ENCODE data around the gene RNF114. TPM values are rescaled to one million over a fixed set of nuclear protein-coding genes. Genes with fewer than 3 reads are reported as not detected.

The RNF114 gene
- total RNA-seq, 4 donors from 2014 or later, result 132 to 279 (median 179) TPM

DNA sequence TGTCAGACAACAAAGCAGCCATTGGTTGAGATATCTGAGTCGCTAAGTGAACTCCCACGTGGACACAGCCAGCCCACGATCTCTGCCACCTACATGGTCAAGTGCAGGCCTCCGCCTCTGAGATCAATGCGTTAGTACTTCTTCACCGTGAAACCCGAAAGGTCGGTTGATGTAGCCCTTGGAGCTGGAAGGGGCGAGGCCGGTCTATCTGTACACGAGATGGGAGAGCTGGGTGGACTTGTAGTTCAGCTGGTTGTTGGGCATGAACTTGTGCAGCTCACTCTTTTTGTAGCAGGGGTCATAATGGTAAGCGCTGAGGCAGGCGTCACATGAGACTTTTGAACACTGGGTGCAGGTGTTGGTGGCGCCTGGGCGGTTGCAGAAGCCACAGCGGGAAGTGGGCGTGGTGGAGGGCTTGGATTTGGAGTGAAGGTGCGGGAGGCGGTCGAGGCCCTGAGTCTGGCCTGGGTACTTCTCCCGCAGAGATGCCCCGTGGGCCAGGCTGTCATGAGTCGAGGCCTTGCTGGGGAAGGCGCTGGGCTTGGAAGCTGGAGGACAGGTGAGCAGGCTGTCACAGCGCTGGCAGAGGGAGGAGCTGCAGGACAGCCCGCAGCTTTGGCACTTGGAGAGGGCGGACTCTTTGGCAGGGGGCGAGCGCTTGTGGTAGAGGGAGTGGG, 30.6 kb upstream of the RNF114 start:
- Histone ChIP-seq H3K27me3 (no peaks in the 10 kb centered on the region), H3K4me3 (replicated peaks in 1 of 3) (no peak overlapping the region), H3K27ac (no peak overlapping the region), H3K36me3 (peaks cover 32 to 42% of the 10 kb centered on the region in 2 donors), H3K4me1 (peaks cover 0 to 20% of the 10 kb centered on the region in 2 donors), H3K9me3 (no peaks in the 10 kb centered on the region)
- intact Hi-C loops (cut with DNase I), result no loop called here
- no peak for DNase-seq
- no peak for TF ChIP-seq POLR2A (IDR thresholded peaks at IDR 0.05)
- TF ChIP-seq, protein P1, sequence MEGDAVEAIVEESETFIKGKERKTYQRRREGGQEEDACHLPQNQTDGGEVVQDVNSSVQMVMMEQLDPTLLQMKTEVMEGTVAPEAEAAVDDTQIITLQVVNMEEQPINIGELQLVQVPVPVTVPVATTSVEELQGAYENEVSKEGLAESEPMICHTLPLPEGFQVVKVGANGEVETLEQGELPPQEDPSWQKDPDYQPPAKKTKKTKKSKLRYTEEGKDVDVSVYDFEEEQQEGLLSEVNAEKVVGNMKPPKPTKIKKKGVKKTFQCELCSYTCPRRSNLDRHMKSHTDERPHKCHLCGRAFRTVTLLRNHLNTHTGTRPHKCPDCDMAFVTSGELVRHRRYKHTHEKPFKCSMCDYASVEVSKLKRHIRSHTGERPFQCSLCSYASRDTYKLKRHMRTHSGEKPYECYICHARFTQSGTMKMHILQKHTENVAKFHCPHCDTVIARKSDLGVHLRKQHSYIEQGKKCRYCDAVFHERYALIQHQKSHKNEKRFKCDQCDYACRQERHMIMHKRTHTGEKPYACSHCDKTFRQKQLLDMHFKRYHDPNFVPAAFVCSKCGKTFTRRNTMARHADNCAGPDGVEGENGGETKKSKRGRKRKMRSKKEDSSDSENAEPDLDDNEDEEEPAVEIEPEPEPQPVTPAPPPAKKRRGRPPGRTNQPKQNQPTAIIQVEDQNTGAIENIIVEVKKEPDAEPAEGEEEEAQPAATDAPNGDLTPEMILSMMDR (IDR thresholded peaks at IDR 0.05), result no peak
- WGBS, 2 donors, result 89 to 95% methylated on average over 29 of the region's 29 CpGs

DNA sequence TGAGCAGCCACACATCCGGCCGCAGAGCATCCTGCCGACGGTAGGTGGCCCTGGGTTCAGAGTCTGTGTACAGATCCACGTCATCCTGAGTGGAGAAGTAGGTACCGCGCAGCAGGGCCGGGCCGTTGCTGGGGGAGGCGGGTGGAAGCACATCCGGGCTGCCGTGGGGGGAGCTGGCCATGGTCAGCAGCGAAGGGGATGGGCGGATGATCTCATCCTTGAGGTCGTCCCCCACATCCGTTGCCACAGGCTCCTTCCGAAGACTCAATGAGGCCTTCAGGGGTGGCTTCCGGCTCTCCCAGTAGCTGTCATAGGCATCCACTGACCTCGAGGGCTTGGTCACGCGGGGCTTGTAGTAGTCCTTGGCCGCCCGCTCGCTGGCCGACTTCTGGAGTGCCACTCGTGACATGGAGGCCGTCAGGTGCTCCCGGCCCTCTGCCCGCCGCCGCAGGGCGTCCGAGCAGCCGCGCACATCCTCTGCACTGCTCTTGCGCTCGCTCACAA, 30.0 kb upstream of the RNF114 start:
- Histone ChIP-seq H3K36me3 (peaks cover 32 to 42% of the 10 kb centered on the region in 2 donors), H3K27me3 (no peaks in the 10 kb centered on the region), H3K4me3 (replicated peaks in 1 of 3) (no peak overlapping the region), H3K9me3 (no peaks in the 10 kb centered on the region), H3K27ac (no peak overlapping the region), H3K4me1 (peaks cover 0 to 19% of the 10 kb centered on the region in 2 donors)
- TF ChIP-seq POLR2A (IDR thresholded peaks at IDR 0.05), result no peak
- TF ChIP-seq, protein P1 (IDR thresholded peaks at IDR 0.05), result no peak
- DNase-seq, result no peak
- WGBS, 2 donors, result 87 to 95% methylated on average over 33 to 37 of the region's 37 CpGs
- intact Hi-C loops (cut with DNase I), result no loop called here

GRCh38 chr20:49906615-49907154, 29.5 kb upstream of the RNF114 start:
- peaks cover 32 to 42% of the 10 kb centered on the region in 2 donors for H3K36me3 ChIP-seq
- H3K9me3 ChIP-seq, result no peaks in the 10 kb centered on the region
- H3K27me3 ChIP-seq, result no peaks in the 10 kb centered on the region
- no peak for DNase-seq
- intact Hi-C loops (cut with DNase I), result no loop called here
- no peak overlapping the region for H3K4me3 ChIP-seq (replicated peaks in 1 of 3)
- no peak overlapping the region for H3K27ac ChIP-seq
- TF ChIP-seq, protein P1 (IDR thresholded peaks at IDR 0.05), result no peak
- no peak for TF ChIP-seq POLR2A (IDR thresholded peaks at IDR 0.05)
- H3K4me1 ChIP-seq, result peaks cover 0 to 17% of the 10 kb centered on the region in 2 donors
- WGBS, 2 donors, result 86 to 92% methylated on average over 15 of the region's 15 CpGs

DNA sequence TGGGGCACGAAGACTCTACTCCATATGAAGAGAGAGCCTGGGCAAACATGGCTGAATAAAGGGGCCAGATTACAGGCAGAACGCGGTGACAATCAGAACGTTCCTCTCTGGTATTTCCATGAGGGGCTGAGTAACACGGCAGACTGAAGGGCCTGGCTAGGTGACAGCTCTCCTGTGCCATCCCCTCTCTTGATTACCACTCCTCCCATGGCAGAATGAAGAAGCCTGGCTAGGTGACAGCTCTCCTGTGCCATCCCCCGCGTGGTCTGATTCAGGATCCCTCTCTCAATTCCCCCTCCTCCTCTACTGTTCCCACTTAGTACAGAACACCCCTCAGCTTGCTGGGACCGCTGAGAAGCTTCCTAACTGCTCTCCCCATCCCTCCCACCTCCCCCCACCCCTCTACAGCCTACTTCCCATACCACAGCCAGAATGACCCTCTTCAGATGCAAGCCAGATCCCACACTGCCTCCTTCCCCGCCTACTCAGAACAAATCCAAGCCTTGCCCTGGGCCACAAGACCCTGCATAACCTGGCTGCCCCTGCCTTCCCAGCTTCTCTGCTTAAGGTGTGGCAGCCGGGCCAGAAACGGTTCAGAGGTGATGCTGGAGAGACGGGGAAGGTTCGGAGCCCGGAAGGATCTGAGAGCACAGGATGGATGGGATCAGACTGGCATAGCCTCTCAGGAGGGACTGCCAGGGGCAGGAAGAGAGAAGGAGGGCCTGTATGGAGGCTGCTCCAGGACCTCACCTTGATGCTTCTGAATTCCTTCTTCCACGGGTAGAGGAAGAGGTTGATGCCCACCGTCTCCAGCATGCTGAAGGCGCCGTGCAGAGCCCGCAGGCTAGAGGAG, 28.6 kb upstream of the RNF114 start:
- whole genome bisulfite sequencing, 2 donors, result 87 to 91% methylated on average over 19 of the region's 19 CpGs
- Histone ChIP-seq H3K36me3 (peaks cover 32 to 42% of the 10 kb centered on the region in 2 donors), H3K9me3 (no peaks in the 10 kb centered on the region), H3K27ac (peak overlapping the region in 1 of 3 donors; percentile 17), H3K4me3 (replicated peaks in 1 of 3) (no peak overlapping the region), H3K4me1 (peaks cover 8 to 27% of the 10 kb centered on the region in 2 donors), H3K27me3 (no peaks in the 10 kb centered on the region)
- intact Hi-C loops (cut with DNase I), result no loop called here
- no peak for DNase-seq
- TF ChIP-seq POLR2A (IDR thresholded peaks at IDR 0.05), result no peak
- TF ChIP-seq, protein P1 (IDR thresholded peaks at IDR 0.05), result no peak

Data from thyroid gland (tissue), 4 donors.